Measurements from ENCODE around the gene SLC46A2. TPM values are rescaled to one million over a fixed set of nuclear protein-coding genes. Genes with fewer than 3 reads are reported as not detected.

Gene SLC46A2
- total and polyA plus RNA-seq, 2 of the 13 experiments (the other 11 are each of a cell fraction or from before 2014, with no cell fraction given) = not detected

GRCh38 chr9:112856843-112857242 is 33.8 kb downstream of the SLC46A2 start:
- ChIA-PET POLR2A (no interaction called here), CTCF (ENCODE audit: low intra/inter-chr PET ratio, low total read pairs) (no interaction called here)
- Histone ChIP-seq H3K27me3 (ENCODE audit: control insufficient read depth in 1 of 2, insufficient read depth in 2 of 2, low read length in 2 of 2) (no peaks in the 10 kb centered on the region), H4K20me1 (ENCODE audit: insufficient read depth, low read length) (no peaks in the 10 kb centered on the region), H3K9ac (ENCODE audit: insufficient read depth, low read depth, low read length) (no peak overlapping the region), H3K79me2 (ENCODE audit: insufficient read depth, low read length) (no peaks in the 10 kb centered on the region), H2AFZ (ENCODE audit: low read length) (no peak overlapping the region), H3K36me3 (replicated peaks in 1 of 2; ENCODE audit: control insufficient read depth in 1 of 2, insufficient read depth in 2 of 2, low read length in 2 of 2) (peaks cover 0 to 6% of the 10 kb centered on the region in 2 experiments; a peak in 3 of 5 replicates), H3K4me2 (ENCODE audit: low read depth, low read length) (no peak overlapping the region), H3K4me1 (ENCODE audit: insufficient read depth, low read length) (peaks cover 8% of the 10 kb centered on the region), H3K27ac (ENCODE audit: extremely low read length, insufficient read depth, low read length) (no peak overlapping the region), H3K4me3 (replicated peaks in 1 of 3; ENCODE audit: insufficient read depth in 1 of 3, low read depth in 2 of 3, low read length in 3 of 3) (no peak overlapping the region), H3K9me3 (ENCODE audit: low read length) (no peaks in the 10 kb centered on the region)
- ATAC-seq (no peak), FAIRE-seq (no peak), DNase-seq (ENCODE audit: low spot score) (no peak)
- WGBS (ENCODE audit: low lambda C conversion rate) = 83% methylated on average over 13 of the region's 14 CpGs
- TF ChIP-seq PHF5A (CRISPR knock-in tag; IDR thresholded peaks at IDR 0.05; ENCODE audit: low read depth, unreplicated experiment) (no peak), ATF7 (IDR thresholded peaks at IDR 0.05) (no peak), ATF7 (CRISPR knock-in tag; IDR thresholded peaks at IDR 0.05) (no peak), ZKSCAN8 (CRISPR knock-in tag; IDR thresholded peaks at IDR 0.05; ENCODE audit: borderline replicate concordance) (no peak), ZNF256 (CRISPR knock-in tag; conservative IDR thresholded peaks at IDR 0.05) (no peak), ZFP37 (CRISPR knock-in tag; IDR thresholded peaks at IDR 0.05; ENCODE audit: borderline replicate concordance) (no peak), TBX3 (IDR thresholded peaks at IDR 0.05; ENCODE audit: borderline replicate concordance) (no peak), GLMP (CRISPR knock-in tag; IDR thresholded peaks at IDR 0.05; ENCODE audit: borderline replicate concordance) (no peak), STAG1 (CRISPR knock-in tag; IDR thresholded peaks at IDR 0.05) (no peak), ZNF788 (CRISPR knock-in tag; IDR thresholded peaks at IDR 0.05; ENCODE audit: borderline replicate concordance) (no peak), PAF1 (CRISPR knock-in tag; IDR thresholded peaks at IDR 0.05) (no peak)
- in situ Hi-C loops (cut with HindIII; ENCODE audit: extremely low pct_ligation_motif_present, low pct_unique_long_range_greater_than_20kb) = no loop called here
- intact Hi-C loops (cut with micrococcal nuclease; ENCODE audit: unreplicated experiment) = no loop called here
- BruUV-seq (replicated peaks) = no TSS peak
